Esophagus muscularis mucosa (tissue), 4 donors: ENCODE measurements around the gene FMN2. TPM values are rescaled to one million over a fixed set of nuclear protein-coding genes. Genes with fewer than 3 reads are reported as not detected.

Experiments used
- DNase-seq: peaks from one replicate; pipeline ENCODE4 v3.0.0-alpha.2; 2017; ENCODE audit errors: extremely low spot score
- H3K27ac ChIP-seq, 4 donors: fragments of 200-600 bp; sonication (generic); replicated peaks in 1 of 4; 1 replicate in 3 of 4; 2 replicates in 1 of 4; pipeline ENCODE4 v1.5.1; 2016 to 2019; ENCODE audit warnings: mild to moderate bottlenecking in 1 of 4
- H3K27me3 ChIP-seq, 4 donors: fragments of 200-600 bp; sonication (generic); one replicate each; pipeline versions ENCODE4 v1.5.1 to v1.6.0; 2016 to 2019
- H3K36me3 ChIP-seq, 4 donors: fragments of 200-600 bp; sonication (generic); one replicate each; pipeline ENCODE4 v1.5.1; 2016 to 2019
- H3K4me1 ChIP-seq, 4 donors: fragments of 200-600 bp; sonication (generic); one replicate each; pipeline ENCODE4 v1.5.1; 2016 to 2019
- H3K4me3 ChIP-seq, 4 donors: fragments of 200-600 bp; sonication (generic); 1 replicate in 2 of 4; 2 replicates in 2 of 4; pipeline ENCODE4 v1.5.1; 2016 to 2019; ENCODE audit warnings: mild to moderate bottlenecking in 4 of 4, moderate library complexity in 1 of 4
- H3K9me3 ChIP-seq, 4 donors: fragments of 200-600 bp; sonication (generic); 1 replicate in 3 of 4; 2 replicates in 1 of 4; pipeline ENCODE4 v1.5.1; 2016 to 2019
- EP300 ChIP-seq: sonication (generic); formaldehyde crosslinking; IDR thresholded peaks from one replicate; pipeline ENCODE4 v1.6.1; 2017; ENCODE audit warnings: antibody characterized with exemption
- POLR2A ChIP-seq: fragments of 450-650 bp; IDR thresholded peaks from one replicate; pipeline ENCODE4 v1.6.1; 2017; ENCODE audit warnings: antibody characterized with exemption, moderate library complexity, mild to moderate bottlenecking, low read depth
- POLR2AphosphoS5 ChIP-seq, 2 donors: sonication (generic); formaldehyde crosslinking; IDR thresholded peaks; one replicate each; pipeline ENCODE4 v1.6.1; 2017; ENCODE audit warnings: antibody characterized with exemption in 2 of 2
- WGBS: methylation state at CpG from one replicate; pipeline ENCODE4 v1.1.5; 2018; 5-methylcytosine and 5-hydroxymethylcytosine counted together
- intact Hi-C: fragments of 100-400 bp; cut with DNase I; formaldehyde crosslinking; loops from one replicate; pipeline ENCODE4 v1.15.1; 2023
- total RNA-seq, 4 donors: library from RNA; depleted of rRNA; stranded (reverse); fragments of >200 nt; gene quantifications; one replicate each; pipeline versions ENCODE4 v1.1.0 to v1.2.1, GENCODE V29; 2016
- TF ChIP-seq, protein P1 (sequence below), 3 experiments: fragments of 200-600 bp in 2 of 3; fragments of 450-650 bp in 1 of 3; sonication (generic) in 2 of 3; IDR thresholded peaks; one replicate each; pipeline ENCODE4 v1.5.1; 2017 to 2019; ENCODE audit warnings: antibody characterized with exemption in 3 of 3, mild to moderate bottlenecking in 2 of 3, moderate library complexity in 1 of 3

FMN2 gene
- total RNA-seq, 4 donors from 2014 or later = 0.32 to 2.5 (median 1.4) TPM

DNA sequence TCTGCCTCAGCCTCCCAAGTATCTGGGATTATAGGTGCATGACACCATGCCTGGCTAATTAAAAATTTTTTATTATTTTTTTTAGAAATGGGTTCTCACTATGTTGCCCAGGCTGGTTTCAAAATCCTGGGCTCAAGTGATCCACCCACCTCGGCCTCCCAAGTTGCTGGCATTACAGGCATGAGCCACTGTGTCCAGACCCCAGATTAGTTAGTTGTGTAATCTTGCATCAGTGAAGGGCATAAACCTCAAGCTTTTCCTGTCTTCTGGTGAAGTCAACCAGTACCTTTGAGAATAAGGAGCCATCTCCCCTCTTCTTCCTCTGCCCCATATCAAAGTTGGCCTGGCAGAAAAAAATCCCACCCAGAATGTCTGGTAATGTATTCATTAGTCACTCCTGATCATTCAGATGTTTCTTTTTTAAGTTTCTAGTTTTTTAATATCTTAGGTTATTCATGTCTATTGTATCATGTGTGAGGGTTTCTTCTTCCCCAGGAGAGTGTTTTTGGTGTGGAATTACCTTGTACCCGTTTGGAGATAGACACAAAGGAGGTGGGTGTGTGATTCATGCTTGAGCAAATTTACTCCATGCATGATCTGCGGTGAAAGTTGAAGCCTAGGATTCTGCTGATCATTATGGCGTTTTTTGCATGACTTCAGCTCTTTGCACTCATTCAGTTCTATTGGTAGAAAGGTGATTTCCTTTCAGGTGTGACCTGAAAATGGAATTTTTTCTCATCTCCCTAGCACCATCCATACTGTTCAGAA is 144.0 kb downstream of the FMN2 start:
- Histone ChIP-seq H3K27ac (no peak overlapping the region), H3K4me1 (no peaks in the 10 kb centered on the region), H3K9me3 (no peaks in the 10 kb centered on the region), H3K27me3 (no peaks in the 10 kb centered on the region), H3K36me3 (no peaks in the 10 kb centered on the region), H3K4me3 (no peak overlapping the region)
- intact Hi-C loops = no loop called here
- no peak for TF ChIP-seq EP300
- no peak for TF ChIP-seq POLR2AphosphoS5 (IDR thresholded peaks at IDR 0.05)
- TF ChIP-seq POLR2A = no peak
- TF ChIP-seq, protein P1, sequence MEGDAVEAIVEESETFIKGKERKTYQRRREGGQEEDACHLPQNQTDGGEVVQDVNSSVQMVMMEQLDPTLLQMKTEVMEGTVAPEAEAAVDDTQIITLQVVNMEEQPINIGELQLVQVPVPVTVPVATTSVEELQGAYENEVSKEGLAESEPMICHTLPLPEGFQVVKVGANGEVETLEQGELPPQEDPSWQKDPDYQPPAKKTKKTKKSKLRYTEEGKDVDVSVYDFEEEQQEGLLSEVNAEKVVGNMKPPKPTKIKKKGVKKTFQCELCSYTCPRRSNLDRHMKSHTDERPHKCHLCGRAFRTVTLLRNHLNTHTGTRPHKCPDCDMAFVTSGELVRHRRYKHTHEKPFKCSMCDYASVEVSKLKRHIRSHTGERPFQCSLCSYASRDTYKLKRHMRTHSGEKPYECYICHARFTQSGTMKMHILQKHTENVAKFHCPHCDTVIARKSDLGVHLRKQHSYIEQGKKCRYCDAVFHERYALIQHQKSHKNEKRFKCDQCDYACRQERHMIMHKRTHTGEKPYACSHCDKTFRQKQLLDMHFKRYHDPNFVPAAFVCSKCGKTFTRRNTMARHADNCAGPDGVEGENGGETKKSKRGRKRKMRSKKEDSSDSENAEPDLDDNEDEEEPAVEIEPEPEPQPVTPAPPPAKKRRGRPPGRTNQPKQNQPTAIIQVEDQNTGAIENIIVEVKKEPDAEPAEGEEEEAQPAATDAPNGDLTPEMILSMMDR (IDR thresholded peaks at IDR 0.05) = no peak
- WGBS = 95% methylated on average over 4 of the region's 4 CpGs
- no peak for DNase-seq

- no peaks in the 10 kb centered on the region for H3K36me3 ChIP-seq
- DNase-seq = no peak
- TF ChIP-seq POLR2AphosphoS5 (IDR thresholded peaks at IDR 0.05) (no peak), POLR2A (no peak), EP300 (no peak)
- TF ChIP-seq, protein P1 (IDR thresholded peaks at IDR 0.05) = no peak
- H3K9me3 ChIP-seq = no peaks in the 10 kb centered on the region
- H3K4me1 ChIP-seq = no peaks in the 10 kb centered on the region
- H3K27me3 ChIP-seq = no peaks in the 10 kb centered on the region
- no peak overlapping the region for H3K27ac ChIP-seq
- intact Hi-C loops = no loop called here
- no peak overlapping the region for H3K4me3 ChIP-seq
- WGBS = 86% methylated on average over 4 of the region's 4 CpGs
Measured at GRCh38 chr1:240237305-240237721, 145.6 kb downstream of the FMN2 start.

DNA sequence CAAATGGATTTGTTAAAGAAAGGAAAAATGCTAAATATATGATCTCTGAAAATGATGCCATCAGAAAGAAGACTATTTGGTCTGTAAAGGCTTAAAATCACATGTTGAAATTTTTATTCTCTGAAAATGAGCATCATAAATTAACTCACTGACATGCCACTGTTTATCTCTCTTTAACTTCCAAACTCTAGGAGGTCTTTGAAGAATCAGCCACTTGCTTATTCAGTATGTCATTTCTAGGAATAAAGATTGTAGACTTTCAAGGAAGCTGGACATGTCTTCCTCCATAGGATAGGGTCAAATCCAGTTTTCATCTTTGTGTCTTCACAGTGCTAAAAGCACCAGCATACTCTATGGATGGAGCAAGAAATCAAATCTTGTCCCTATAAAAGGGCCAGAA is 147.6 kb downstream of the FMN2 start:
- no peak overlapping the region for H3K4me3 ChIP-seq
- no peak for DNase-seq

GRCh38 chr1:240241278-240241677 is 149.6 kb downstream of the FMN2 start:
- intact Hi-C loops = no loop called here
- H3K27me3 ChIP-seq = no peaks in the 10 kb centered on the region
- no peaks in the 10 kb centered on the region for H3K36me3 ChIP-seq
- no peaks in the 10 kb centered on the region for H3K4me1 ChIP-seq
- 85% methylated on average over 3 of the region's 3 CpGs for WGBS
- DNase-seq = no peak
- TF ChIP-seq POLR2AphosphoS5 (IDR thresholded peaks at IDR 0.05) (no peak), EP300 (no peak), POLR2A (no peak)
- TF ChIP-seq, protein P1 (IDR thresholded peaks at IDR 0.05) = no peak
- no peak overlapping the region for H3K4me3 ChIP-seq
- H3K27ac ChIP-seq = no peak overlapping the region
- H3K9me3 ChIP-seq = no peaks in the 10 kb centered on the region

More for the DNA sequence above, 147.6 kb downstream of the FMN2 start:
- no peaks in the 10 kb centered on the region for H3K4me1 ChIP-seq
- no peaks in the 10 kb centered on the region for H3K9me3 ChIP-seq
- TF ChIP-seq, protein P1 (IDR thresholded peaks at IDR 0.05) = no peak
- TF ChIP-seq POLR2AphosphoS5 (IDR thresholded peaks at IDR 0.05) (no peak), POLR2A (no peak), EP300 (no peak)
- no peak overlapping the region for H3K27ac ChIP-seq
- H3K27me3 ChIP-seq = no peaks in the 10 kb centered on the region
- H3K36me3 ChIP-seq = no peaks in the 10 kb centered on the region
- intact Hi-C loops = no loop called here
